ENCODE measurements around the gene TM6SF1. TPM values are rescaled to one million over a fixed set of nuclear protein-coding genes. Genes with fewer than 3 reads are reported as not detected.
A peak's percentile ranks its signal among the peaks of the same experiment; 100 is the strongest.
"Not testable (repeated sequence)": the region's sequence is repeated elsewhere in the genome, so short reads cannot be mapped to it uniquely, and the experiment has no call there.

TM6SF1 gene
- total and polyA plus RNA-seq, 9 of the 15 experiments (the other 6 are each of a cell fraction or from before 2014, with no cell fraction given), result 1.0 to 5.6 (median 3.5) TPM

DNA sequence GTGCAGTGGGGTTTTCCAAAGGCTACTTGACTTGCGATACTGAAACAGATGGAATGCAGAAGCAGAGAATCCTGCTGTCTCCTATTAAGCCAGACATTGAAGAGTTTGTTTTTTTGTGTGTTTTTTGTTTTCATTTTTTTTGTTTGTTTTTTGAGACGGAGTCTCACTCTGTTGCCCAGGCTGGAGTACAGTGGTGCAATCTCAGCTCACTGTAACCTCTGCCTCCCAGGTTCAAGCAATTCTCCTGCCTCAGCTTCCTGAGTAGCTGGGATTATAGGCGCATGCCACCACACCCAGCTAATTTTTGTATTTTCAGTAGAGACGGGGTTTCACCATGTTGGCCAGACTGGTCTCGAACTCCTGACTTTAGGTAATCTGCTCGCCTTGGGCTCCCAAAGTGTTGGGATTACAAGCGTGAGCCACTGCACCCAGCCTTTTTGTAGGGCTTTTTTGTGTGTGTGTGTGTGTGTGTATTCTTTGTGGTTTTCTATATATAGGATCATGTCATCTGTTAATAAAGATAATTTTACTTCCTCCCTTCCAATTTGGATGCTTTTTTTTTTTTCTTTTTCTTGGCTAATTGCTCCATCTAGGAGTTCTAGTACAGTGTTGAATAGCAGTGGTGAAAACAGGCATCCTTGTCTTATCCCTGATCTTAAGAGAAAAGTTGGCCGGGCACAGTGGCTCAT is 21.4 kb upstream of the TM6SF1 start (continued):
- peak in 1 of 2 experiments; percentile 68; a peak in 1 of 4 replicates for TF ChIP-seq KDM1A (IDR thresholded peaks at IDR 0.05)
- not testable (repeated sequence) for TF ChIP-seq ID3 (CRISPR knock-in tag; IDR thresholded peaks at IDR 0.05); MYC (CRISPR knock-in tag; IDR thresholded peaks at IDR 0.05; ENCODE audit: borderline replicate concordance, low read depth)
- TF ChIP-seq ID3 (tag; IDR thresholded peaks at IDR 0.05), result 0 out of 2 replicates have a peak, but pooled peaks have one; percentile 22
- 0 out of 2 replicates have a peak, but pooled peaks have one; percentile 36 for TF ChIP-seq GATA2 (CRISPR knock-in tag; IDR thresholded peaks at IDR 0.05)
- TF ChIP-seq MYC (IDR thresholded peaks at IDR 0.05; ENCODE audit: low read depth, low read length), result 0 out of 2 replicates have a peak, but pooled peaks have one; percentile 30

DNA sequence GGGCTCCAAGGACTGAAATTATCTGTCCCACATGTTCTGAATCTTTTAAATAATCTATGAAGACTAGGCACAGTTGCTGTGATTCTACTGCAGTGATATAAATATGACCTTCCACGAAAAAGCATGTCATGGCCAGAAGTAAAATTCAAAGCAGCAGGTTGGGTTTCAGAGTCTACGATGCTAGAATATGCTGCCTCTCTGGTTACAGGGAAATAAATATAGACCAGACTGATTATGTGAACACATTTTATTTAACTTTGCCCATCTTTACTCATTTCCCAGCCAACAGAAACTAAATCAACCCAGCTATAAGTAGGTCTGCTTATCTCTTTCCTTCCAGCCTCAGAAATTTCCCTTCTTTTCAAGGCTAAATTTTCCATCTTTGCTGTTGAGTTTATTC is 19.9 kb upstream of the TM6SF1 start:
- ChIA-PET CTCF (ENCODE audit: low intra/inter-chr PET ratio) (no interaction called here), POLR2A (interaction anchor here (1.0 kb wide), 1 partner anchor 32 kb away, joined by 3 read pairs; no protein-coding TSS in a partner anchor)
- H3K27me3 ChIP-seq (ENCODE audit: control insufficient read depth in 2 of 2, insufficient read depth in 2 of 2, low read length in 2 of 2), result no peaks in the 10 kb centered on the region
- H3K4me3 ChIP-seq, result no peak overlapping the region
- DNase-seq (ENCODE audit: extremely low read depth in 1 of 4, low spot score in 3 of 4) (no peak), ATAC-seq (no peak), FAIRE-seq (no peak)
- H4K20me1 ChIP-seq (replicated peaks; ENCODE audit: control insufficient read depth, insufficient read depth, low read length), result no peaks in the 10 kb centered on the region
- no peaks in the 10 kb centered on the region for H3K36me3 ChIP-seq (ENCODE audit: control insufficient read depth, insufficient read depth, low read length)
- BruUV-seq (replicated peaks), result no TSS peak
- H3K9ac ChIP-seq (ENCODE audit: insufficient read depth in 1 of 2, low read depth in 2 of 2, low read length in 2 of 2), result no peak overlapping the region
- no peak overlapping the region for H3K27ac ChIP-seq (ENCODE audit: extremely low read depth, low read depth, low read length)
- H3K4me2 ChIP-seq (ENCODE audit: insufficient read depth, low read length), result no peak overlapping the region
- H3K9me1 ChIP-seq (ENCODE audit: control insufficient read depth, insufficient read depth, low read length), result no peaks in the 10 kb centered on the region
- 25% methylated on average over 2 of the region's 2 CpGs for WGBS (ENCODE audit: insufficient coverage, low coverage, missing lambda C conversion rate)
- H3K4me1 ChIP-seq (replicated peaks in 1 of 2; ENCODE audit: control insufficient read depth in 2 of 2, insufficient read depth in 2 of 2, low read length in 2 of 2), result peaks cover 4 to 23% of the 10 kb centered on the region in 2 experiments
- H3K79me2 ChIP-seq (ENCODE audit: control insufficient read depth, insufficient read depth, low read length), result no peaks in the 10 kb centered on the region
- in situ Hi-C loops (cut with MboI), result no loop called here
- TF ChIP-seq KDM1A (IDR thresholded peaks at IDR 0.05) (peak in 1 of 2 experiments; percentile 41; a peak in 1 of 4 replicates), GATA2 (CRISPR knock-in tag; IDR thresholded peaks at IDR 0.05) (no peak)
- intact Hi-C loops (cut with micrococcal nuclease), result no loop called here
- no peaks in the 10 kb centered on the region for H3K9me3 ChIP-seq (replicated peaks; ENCODE audit: control insufficient read depth, insufficient read depth, low read depth, low read length)
- no peak overlapping the region for H2AFZ ChIP-seq (ENCODE audit: low read depth, low read length)

Data from K562 (cell line).